DOHH2 (cell line): Measurements from ENCODE around the gene DIS3L2.
"Not testable (repeated sequence)": the region's sequence is repeated elsewhere in the genome, so short reads cannot be mapped to it uniquely, and the experiment has no call there.

Experiments used
- CTCF ChIP-seq: fragments of 200-600 bp; sonication (generic); IDR thresholded peaks from one replicate; pipeline ENCODE4 v1.5.1; 2014; ENCODE audit warnings: antibody characterized with exemption, mild to moderate bottlenecking, low read depth, low read length; ENCODE audit not compliant: poor library complexity, severe bottlenecking
- EZH2phosphoT487 ChIP-seq: fragments of 200-600 bp; sonication (generic); IDR thresholded peaks from 2 replicates; pipeline ENCODE4 v1.6.1; 2017; ENCODE audit warnings: borderline replicate concordance, mild to moderate bottlenecking, antibody characterized with exemption, low read length, moderate library complexity, mixed read lengths

GRCh38 chr2:232366461-232366860, 404.9 kb downstream of the DIS3L2 start:
- not testable (repeated sequence) for TF ChIP-seq CTCF, EZH2phosphoT487
